Keratinocyte (primary cell): Measurements from ENCODE around the gene JMJD1C. TPM values are rescaled to one million over a fixed set of nuclear protein-coding genes. Genes with fewer than 3 reads are reported as not detected.

ENCODE experiments used
- DNase-seq: peaks from one replicate; pipeline ENCODE4 v3.0.0-alpha.2; 2011; ENCODE audit warnings: low read depth, missing footprints, low spot score
- FAIRE-seq: peaks from 2 replicates; lab custom pipeline; 2011; peaks lifted over from hg19 to GRCh38; lab: Jason Lieb, UNC
- H2AFZ ChIP-seq: 2 replicates; pipeline ENCODE4 v1.6.0; 2012; ENCODE audit warnings: low read length, control low read depth, inconsistent platforms; ENCODE audit not compliant: control insufficient read depth
- H3K27ac ChIP-seq: 2 replicates; pipeline ENCODE4 v1.5.1; 2011; ENCODE audit warnings: low read length; ENCODE audit not compliant: control insufficient read depth, insufficient read depth
- H3K27me3 ChIP-seq: 3 replicates; pipeline ENCODE4 v1.6.0; 2011; ENCODE audit warnings: low read length; ENCODE audit not compliant: control insufficient read depth, insufficient read depth; ENCODE audit errors: extremely low read depth
- H3K36me3 ChIP-seq, 2 experiments: 2 replicates in 1 of 2; 3 replicates in 1 of 2; pipeline ENCODE4 v1.5.1; 2011; ENCODE audit warnings: low read length in 2 of 2, mild to moderate bottlenecking in 1 of 2; ENCODE audit not compliant: control insufficient read depth in 2 of 2, insufficient read depth in 2 of 2; ENCODE audit errors: extremely low read depth in 1 of 2
- H3K4me1 ChIP-seq: 3 replicates; pipeline ENCODE4 v1.5.1; 2011; ENCODE audit warnings: low read length; ENCODE audit not compliant: control insufficient read depth, insufficient read depth; ENCODE audit errors: extremely low read depth
- H3K4me2 ChIP-seq: 3 replicates; pipeline ENCODE4 v1.6.0; 2011; ENCODE audit warnings: low read depth, low read length; ENCODE audit not compliant: control insufficient read depth, insufficient read depth; ENCODE audit errors: extremely low read depth
- H3K4me3 ChIP-seq, 3 experiments: fragments of 200-600 bp in 1 of 3; sonication (generic) in 1 of 3; 2 replicates in 2 of 3; 3 replicates in 1 of 3; pipeline ENCODE4 v1.5.1; 2011 to 2016; ENCODE audit warnings: low read length in 3 of 3, mild to moderate bottlenecking in 3 of 3, control low read depth in 2 of 3, inconsistent platforms in 1 of 3, low read depth in 1 of 3, mixed read lengths in 1 of 3, mixed run types in 1 of 3, moderate library complexity in 1 of 3; ENCODE audit not compliant: control insufficient read depth in 2 of 3, insufficient read depth in 2 of 3; ENCODE audit errors: extremely low read depth in 1 of 3
- H3K79me2 ChIP-seq: 2 replicates; pipeline ENCODE4 v1.6.0; 2012; ENCODE audit warnings: low read length; ENCODE audit not compliant: control insufficient read depth, insufficient read depth
- H3K9ac ChIP-seq: 3 replicates; pipeline ENCODE4 v1.6.0; 2011; ENCODE audit warnings: low read length; ENCODE audit not compliant: control insufficient read depth, insufficient read depth; ENCODE audit errors: extremely low read depth
- H3K9me1 ChIP-seq: 3 replicates; pipeline ENCODE4 v1.6.0; 2011; ENCODE audit warnings: low read length; ENCODE audit not compliant: control insufficient read depth, insufficient read depth; ENCODE audit errors: extremely low read depth
- H3K9me3 ChIP-seq: 2 replicates; pipeline ENCODE4 v1.5.1; 2012; ENCODE audit warnings: low read depth, low read length; ENCODE audit not compliant: control insufficient read depth
- H4K20me1 ChIP-seq: 3 replicates; pipeline ENCODE4 v1.6.0; 2011; ENCODE audit warnings: low read length; ENCODE audit not compliant: control insufficient read depth, insufficient read depth; ENCODE audit errors: extremely low read depth
- CTCF ChIP-seq, 3 experiments: IDR thresholded peaks in 1 of 3; conservative IDR thresholded peaks in 1 of 3; optimal IDR thresholded peaks in 1 of 3; 2 replicates in 2 of 3; 3 replicates in 1 of 3; pipeline versions ENCODE3 to v1.5.1; 2011; ENCODE audit warnings: low read length in 3 of 3, mild to moderate bottlenecking in 3 of 3, moderate library complexity in 2 of 3, control low read depth in 1 of 3, inconsistent platforms in 1 of 3; ENCODE audit not compliant: insufficient read depth in 2 of 3; ENCODE audit errors: extremely low read depth in 1 of 3
- EZH2 ChIP-seq: IDR thresholded peaks from one replicate; pipeline ENCODE4 v1.6.1; 2012; ENCODE audit warnings: inconsistent platforms, mild to moderate bottlenecking, low read length, moderate library complexity
- dilution Hi-C: fragments of 300-500 bp; cut with MboI; formaldehyde crosslinking; loops from one replicate; pipeline ENCODE4 v1.7.0; 2020; ENCODE audit warnings: low sequenced_read_pairs; ENCODE audit not compliant: extremely low pct_ligation_motif_present
- polyA plus RNA-seq, 5 experiments: library from polyadenylated mRNA; depleted of rRNA in 3 of 5; stranded (reverse) in 3 of 5; stranded (forward) in 1 of 5; unstranded in 1 of 5; fragments of >200 nt; gene quantifications; 1 replicate in 1 of 5; 2 replicates in 3 of 5; 3 replicates in 1 of 5; pipeline versions ENCODE4 v1.2.1 to v1.2.3, GENCODE V29; 2011 to 2012; ENCODE audit warnings: missing spikeins in 2 of 5, low read depth in 1 of 5, low replicate concordance in 1 of 5

JMJD1C gene
- polyA plus RNA-seq, 1 donor (not counting 4 experiments of a cell fraction or from before 2014, with no cell fraction given): 38.2 TPM

- Histone ChIP-seq H3K79me2 (peaks cover 75% of the 10 kb centered on the region), H3K9ac (no peak overlapping the region), H3K27me3 (no peaks in the 10 kb centered on the region), H3K9me3 (no peaks in the 10 kb centered on the region), H4K20me1 (peaks cover 7% of the 10 kb centered on the region), H3K36me3 (peaks cover 0 to 2% of the 10 kb centered on the region in 2 experiments), H2AFZ (no peak overlapping the region), H3K9me1 (no peaks in the 10 kb centered on the region), H3K27ac (no peak overlapping the region), H3K4me2 (no peak overlapping the region), H3K4me3 (no peak overlapping the region), H3K4me1 (peaks cover 17% of the 10 kb centered on the region)
- dilution Hi-C loops: no loop called here
- TF ChIP-seq CTCF (optimal IDR thresholded peaks at IDR 0.05 in 1 of 3, IDR thresholded peaks at IDR 0.05 in 1 of 3, conservative IDR thresholded peaks at IDR 0.05 in 1 of 3; ENCODE audit: extremely low read depth in 1 of 3, insufficient read depth in 2 of 3, low read length in 3 of 3) (no peak), EZH2 (no peak)
- no peak for DNase-seq
- no peak for FAIRE-seq
These were observed 39.8 kb upstream of the JMJD1C start for GRCh38 chr10:63505562-63505961.

DNA sequence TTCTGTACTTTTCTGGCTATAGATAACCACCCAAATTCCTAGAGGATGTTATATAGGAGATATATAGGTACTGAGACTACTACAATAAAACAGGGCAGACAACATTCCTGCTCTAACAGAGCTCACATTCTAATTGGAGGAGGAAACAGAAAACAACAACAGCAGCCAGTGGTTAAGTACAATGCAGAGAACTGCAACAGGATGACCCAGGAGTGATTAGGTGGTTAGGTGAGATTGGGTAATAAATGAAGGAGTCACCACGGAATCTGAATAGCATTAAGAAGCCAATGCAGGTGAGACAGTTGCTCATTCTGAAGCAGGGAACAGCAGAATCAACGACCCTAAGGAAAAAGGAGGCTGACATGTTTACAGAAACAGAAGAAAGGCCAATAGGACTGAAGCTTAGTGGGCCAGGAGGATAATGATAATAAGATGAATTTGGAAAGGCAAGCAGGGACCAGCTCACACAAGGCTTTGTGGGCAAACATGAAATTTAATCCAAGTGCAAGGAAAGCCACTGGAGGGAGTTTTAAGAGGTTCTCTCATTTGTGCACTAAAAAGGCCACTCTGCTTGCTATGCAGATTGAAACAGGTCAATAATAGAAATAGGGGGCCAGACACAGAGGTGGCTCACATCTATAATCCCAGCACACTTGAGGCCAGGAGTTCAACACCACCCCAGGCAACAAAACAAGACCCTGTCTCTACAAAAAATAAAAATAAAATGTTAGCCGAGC lies 38.5 kb upstream of the JMJD1C start:
- Histone ChIP-seq H3K9me3 (no peaks in the 10 kb centered on the region), H3K27ac (peak overlapping the region; percentile 57), H3K4me1 (peaks cover 17% of the 10 kb centered on the region), H3K9ac (no peak overlapping the region), H3K4me3 (peak overlapping the region in 1 of 3 experiments; percentile 15), H3K79me2 (peaks cover 81% of the 10 kb centered on the region), H3K27me3 (no peaks in the 10 kb centered on the region), H3K36me3 (peaks cover 0 to 5% of the 10 kb centered on the region in 2 experiments), H2AFZ (no peak overlapping the region), H3K9me1 (no peaks in the 10 kb centered on the region), H4K20me1 (peaks cover 7% of the 10 kb centered on the region), H3K4me2 (peak overlapping the region; percentile 57)
- dilution Hi-C loops: no loop called here
- FAIRE-seq (peak; percentile 96), DNase-seq (peak; percentile 41)
- TF ChIP-seq EZH2 (no peak), CTCF (optimal IDR thresholded peaks at IDR 0.05 in 1 of 3, IDR thresholded peaks at IDR 0.05 in 1 of 3, conservative IDR thresholded peaks at IDR 0.05 in 1 of 3; ENCODE audit: extremely low read depth in 1 of 3, insufficient read depth in 2 of 3, low read length in 3 of 3) (no peak)
